Keratinocyte (primary cell): ENCODE measurements around the gene NCOR1.

ENCODE experiments used
- EZH2 ChIP-seq: IDR thresholded peaks from one replicate; pipeline ENCODE4 v1.6.1; 2012; ENCODE audit warnings: inconsistent platforms, mild to moderate bottlenecking, low read length, moderate library complexity
- TF ChIP-seq, protein P1 (sequence below), 3 experiments: IDR thresholded peaks in 1 of 3; conservative IDR thresholded peaks in 1 of 3; optimal IDR thresholded peaks in 1 of 3; 2 replicates in 2 of 3; 3 replicates in 1 of 3; pipeline versions ENCODE3 to v1.5.1; 2011; ENCODE audit warnings: low read length in 3 of 3, mild to moderate bottlenecking in 3 of 3, moderate library complexity in 2 of 3, control low read depth in 1 of 3, inconsistent platforms in 1 of 3; ENCODE audit not compliant: insufficient read depth in 2 of 3; ENCODE audit errors: extremely low read depth in 1 of 3

DNA sequence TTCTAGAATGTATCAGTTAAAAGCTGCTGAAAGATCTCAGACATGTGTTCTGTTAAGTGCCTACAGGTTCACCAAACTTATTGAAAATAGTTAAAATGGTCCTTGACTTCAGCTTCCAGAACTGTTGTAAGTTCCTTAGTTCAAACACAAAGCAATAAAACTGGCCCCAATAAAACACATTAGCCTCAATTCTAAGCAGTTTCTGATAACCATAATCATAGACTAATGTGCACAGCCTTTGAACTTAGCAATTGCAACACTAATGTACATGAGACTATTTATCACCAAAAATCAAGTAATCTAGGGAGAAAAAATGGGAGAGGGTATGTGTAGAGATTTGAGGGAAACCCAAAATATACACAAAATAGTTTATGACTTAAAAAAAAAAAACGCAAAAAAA, 17.1 kb upstream of the NCOR1 start:
- TF ChIP-seq, protein P1, sequence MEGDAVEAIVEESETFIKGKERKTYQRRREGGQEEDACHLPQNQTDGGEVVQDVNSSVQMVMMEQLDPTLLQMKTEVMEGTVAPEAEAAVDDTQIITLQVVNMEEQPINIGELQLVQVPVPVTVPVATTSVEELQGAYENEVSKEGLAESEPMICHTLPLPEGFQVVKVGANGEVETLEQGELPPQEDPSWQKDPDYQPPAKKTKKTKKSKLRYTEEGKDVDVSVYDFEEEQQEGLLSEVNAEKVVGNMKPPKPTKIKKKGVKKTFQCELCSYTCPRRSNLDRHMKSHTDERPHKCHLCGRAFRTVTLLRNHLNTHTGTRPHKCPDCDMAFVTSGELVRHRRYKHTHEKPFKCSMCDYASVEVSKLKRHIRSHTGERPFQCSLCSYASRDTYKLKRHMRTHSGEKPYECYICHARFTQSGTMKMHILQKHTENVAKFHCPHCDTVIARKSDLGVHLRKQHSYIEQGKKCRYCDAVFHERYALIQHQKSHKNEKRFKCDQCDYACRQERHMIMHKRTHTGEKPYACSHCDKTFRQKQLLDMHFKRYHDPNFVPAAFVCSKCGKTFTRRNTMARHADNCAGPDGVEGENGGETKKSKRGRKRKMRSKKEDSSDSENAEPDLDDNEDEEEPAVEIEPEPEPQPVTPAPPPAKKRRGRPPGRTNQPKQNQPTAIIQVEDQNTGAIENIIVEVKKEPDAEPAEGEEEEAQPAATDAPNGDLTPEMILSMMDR (optimal IDR thresholded peaks at IDR 0.05 in 1 of 3, IDR thresholded peaks at IDR 0.05 in 1 of 3, conservative IDR thresholded peaks at IDR 0.05 in 1 of 3; ENCODE audit: extremely low read depth in 1 of 3, insufficient read depth in 2 of 3, low read length in 3 of 3): no peak
- no peak for TF ChIP-seq EZH2
